ENCODE measurements around the gene RASAL3. TPM values are rescaled to one million over a fixed set of nuclear protein-coding genes. Genes with fewer than 3 reads are reported as not detected.
A peak's percentile ranks its signal among the peaks of the same experiment; 100 is the strongest.

The RASAL3 gene
- total and polyA plus RNA-seq, 12 donors, result 0.19 to 6.6 (median 0.85) TPM

GRCh38 chr19:15444505-15445226, 19.7 kb downstream of the RASAL3 start:
- WGBS, 2 donors, result 56 to 59% methylated on average over 15 of the region's 15 CpGs
- no peak for DNase-seq
- intact Hi-C loops (cut with DNase I), result loop anchor here in 1 of 10 donors (5.0 kb wide), 1 partner anchor 67 kb away; the partner anchor contains the start of gene AKAP8
- Histone ChIP-seq H3K4me1 (peaks cover 10 to 47% (median 30%) of the 10 kb centered on the region in 9 donors), H3K4me3 (no peak overlapping the region), H3K27me3 (no peaks in the 10 kb centered on the region), H3K36me3 (peaks cover 0 to 19% (median 0%) of the 10 kb centered on the region in 9 donors), H3K9me3 (no peaks in the 10 kb centered on the region), H3K27ac (peak overlapping the region; percentile 56 to 93 (median 87))
- no peak for TF ChIP-seq CTCF (IDR thresholded peaks at IDR 0.05)
- ATAC-seq, result peak in 6 of 8 donors; percentile 10 to 63 (median 50)

GRCh38 chr19:15443838-15444237, 20.5 kb downstream of the RASAL3 start:
- H3K4me1 ChIP-seq, result peaks cover 5 to 42% (median 25%) of the 10 kb centered on the region in 9 donors

GRCh38 chr19:15443325-15443724, 21.0 kb downstream of the RASAL3 start:
- Histone ChIP-seq H3K27ac (peak overlapping the region in 4 of 10 donors; percentile 23 to 89 (median 84)), H3K9me3 (no peaks in the 10 kb centered on the region), H3K4me3 (no peak overlapping the region), H3K27me3 (no peaks in the 10 kb centered on the region), H3K4me1 (peaks cover 4 to 37% (median 21%) of the 10 kb centered on the region in 9 donors), H3K36me3 (peaks cover 0 to 31% (median 0%) of the 10 kb centered on the region in 9 donors)
- DNase-seq, result no peak
- intact Hi-C loops (cut with DNase I), result no loop called here
- 94 to 99% methylated on average over 3 of the region's 3 CpGs for WGBS, 2 donors
- no peak for TF ChIP-seq CTCF (IDR thresholded peaks at IDR 0.05)
- ATAC-seq, result no peak

More at GRCh38 chr19:15443838-15444237, 20.5 kb downstream of the RASAL3 start:
- Histone ChIP-seq H3K9me3 (no peaks in the 10 kb centered on the region), H3K27me3 (no peaks in the 10 kb centered on the region), H3K4me3 (no peak overlapping the region), H3K27ac (peak overlapping the region in 8 of 10 donors; percentile 79 to 89 (median 87)), H3K36me3 (peaks cover 0 to 26% (median 0%) of the 10 kb centered on the region in 9 donors)
- ATAC-seq (peak; percentile 31 to 69 (median 48)), DNase-seq (peak; percentile 56 to 68)
- WGBS, 2 donors, result 48 to 62% methylated on average over 10 of the region's 10 CpGs
- intact Hi-C loops (cut with DNase I), result no loop called here
- no peak for TF ChIP-seq CTCF (IDR thresholded peaks at IDR 0.05)

- Histone ChIP-seq H3K4me1 (peaks cover 4 to 35% (median 21%) of the 10 kb centered on the region in 9 donors), H3K27ac (no peak overlapping the region), H3K4me3 (no peak overlapping the region), H3K27me3 (no peaks in the 10 kb centered on the region), H3K36me3 (peaks cover 0 to 34% (median 0%) of the 10 kb centered on the region in 9 donors), H3K9me3 (no peaks in the 10 kb centered on the region)
- no peak for ATAC-seq
- no peak for DNase-seq
- WGBS, 2 donors, result 81 to 84% methylated on average over 13 of the region's 13 CpGs
- no peak for TF ChIP-seq CTCF (IDR thresholded peaks at IDR 0.05)
- intact Hi-C loops (cut with DNase I), result no loop called here
Measured at GRCh38 chr19:15442142-15442920, 22.0 kb downstream of the RASAL3 start.

Measured in heart right ventricle (tissue), 16 donors.